IMR-90 (cell line): ENCODE results near the gene PRPF8. TPM values are rescaled to one million over a fixed set of nuclear protein-coding genes. Genes with fewer than 3 reads are reported as not detected.

ENCODE experiments used
- ATAC-seq: fragments of 200-7000 bp; cut with Tn5 transposase; 2 replicates; pipeline ENCODE4 v1.9.1; 2020; ENCODE audit warnings: low read depth, mild to moderate bottlenecking, moderate library complexity
- BruUV-seq: library from RNA; stranded (reverse); fragments of 400-500 nt; replicated peaks from 2 replicates; lab custom pipeline; 2021; lab: Mats Ljungman, UMichigan
- CTCF ChIA-PET: fragments of 300-600 bp; formaldehyde crosslinking; extraction: SDS; loops from one replicate; lab custom pipeline; 2021; ENCODE audit warnings: antibody characterized with exemption; lab: Yijun Ruan, JAX
- POLR2A ChIA-PET: fragments of 300-600 bp; sonication (Branson Sonifier 250); formaldehyde crosslinking; loops from one replicate; lab custom pipeline; 2022; ENCODE audit warnings: antibody characterized with exemption; ENCODE audit not compliant: unreplicated experiment; lab: Charles Lee
- DNase-seq: peaks from one replicate; pipeline ENCODE4 v3.0.0; 2013
- H2AFZ ChIP-seq: replicated peaks from 2 replicates; pipeline ENCODE3; 2013; ENCODE audit warnings: low read length, mild to moderate bottlenecking; ENCODE audit not compliant: poor library complexity
- H2AK5ac ChIP-seq: 2 replicates; pipeline ENCODE4 v1.6.1; 2013; ENCODE audit warnings: low read depth, low read length, inconsistent platforms
- H2AK9ac ChIP-seq: replicated peaks from 2 replicates; pipeline ENCODE3; 2013; ENCODE audit warnings: mild to moderate bottlenecking, low read depth, low read length, moderate library complexity; ENCODE audit not compliant: poor library complexity
- H2BK120ac ChIP-seq: 2 replicates; pipeline ENCODE4 v1.6.1; 2013; ENCODE audit warnings: low read depth, low read length, inconsistent platforms
- H2BK15ac ChIP-seq: 3 replicates; pipeline ENCODE4 v1.6.1; 2013; ENCODE audit warnings: low read depth, low read length, inconsistent platforms
- H2BK20ac ChIP-seq: 2 replicates; pipeline ENCODE4 v1.6.1; 2013; ENCODE audit warnings: low read depth, mild to moderate bottlenecking, inconsistent platforms, low read length, moderate library complexity
- H2BK5ac ChIP-seq: 2 replicates; pipeline ENCODE4 v1.6.1; 2013; ENCODE audit warnings: mild to moderate bottlenecking, low read depth, low read length, inconsistent platforms; ENCODE audit not compliant: poor library complexity, severe bottlenecking
- H3K14ac ChIP-seq: replicated peaks from 2 replicates; pipeline ENCODE4 v1.6.1; 2013; ENCODE audit warnings: low read depth, low read length, inconsistent platforms
- H3K18ac ChIP-seq: 2 replicates; pipeline ENCODE4 v1.6.1; 2013; ENCODE audit warnings: low read depth, low read length, control low read depth
- H3K23ac ChIP-seq: 2 replicates; pipeline ENCODE4 v1.6.1; 2013; ENCODE audit warnings: low read depth, low read length, inconsistent platforms
- H3K27ac ChIP-seq: 2 replicates; pipeline ENCODE4 v1.5.1; 2013; ENCODE audit warnings: mild to moderate bottlenecking, control low read depth, low read length; ENCODE audit not compliant: insufficient read depth
- H3K27me3 ChIP-seq: 2 replicates; pipeline ENCODE4 v1.6.1; 2013; ENCODE audit warnings: low read length; ENCODE audit not compliant: control insufficient read depth, insufficient read depth
- H3K36me3 ChIP-seq: 2 replicates; pipeline ENCODE4 v1.6.1; 2013; ENCODE audit warnings: low read length, mixed read lengths; ENCODE audit not compliant: control insufficient read depth, insufficient read depth
- H3K4ac ChIP-seq: 2 replicates; pipeline ENCODE4 v1.6.1; 2013; ENCODE audit warnings: low read depth, low read length, inconsistent platforms
- H3K4me1 ChIP-seq: 2 replicates; pipeline ENCODE4 v1.6.1; 2013; ENCODE audit warnings: low read length, mixed read lengths; ENCODE audit not compliant: control insufficient read depth, insufficient read depth
- H3K4me2 ChIP-seq: 2 replicates; pipeline ENCODE4 v1.6.1; 2013; ENCODE audit warnings: low read depth, mild to moderate bottlenecking, control low read depth, low read length, moderate library complexity
- H3K4me3 ChIP-seq: 2 replicates; pipeline ENCODE4 v1.5.1; 2013; ENCODE audit warnings: low read depth, mild to moderate bottlenecking, control low read depth, low read length, moderate library complexity; ENCODE audit not compliant: insufficient read depth
- H3K56ac ChIP-seq: 2 replicates; pipeline ENCODE4 v1.6.1; 2013; ENCODE audit warnings: low read length, inconsistent platforms; ENCODE audit not compliant: insufficient read depth; ENCODE audit errors: extremely low read depth
- H3K79me1 ChIP-seq, 2 experiments: 2 replicates each; pipeline ENCODE4 v1.6.1; 2013; ENCODE audit warnings: low read length in 2 of 2, inconsistent platforms in 1 of 2, low read depth in 1 of 2
- H3K9ac ChIP-seq: 2 replicates; pipeline ENCODE4 v1.6.1; 2013; ENCODE audit warnings: low read depth, low read length, control low read depth
- H3K9me1 ChIP-seq: 2 replicates; pipeline ENCODE4 v1.6.1; 2013; ENCODE audit warnings: low read length, inconsistent platforms; ENCODE audit not compliant: insufficient read depth
- H3K9me3 ChIP-seq: 2 replicates; pipeline ENCODE4 v1.6.1; 2013; ENCODE audit warnings: low read length; ENCODE audit not compliant: control insufficient read depth, insufficient read depth
- H4K20me1 ChIP-seq: 2 replicates; pipeline ENCODE4 v1.6.1; 2013; ENCODE audit warnings: low read length, inconsistent platforms; ENCODE audit not compliant: insufficient read depth
- H4K5ac ChIP-seq: 2 replicates; pipeline ENCODE4 v1.6.1; 2013; ENCODE audit warnings: mild to moderate bottlenecking, low read depth, low read length, control low read depth
- H4K8ac ChIP-seq, 2 experiments: 2 replicates each; pipeline ENCODE4 v1.6.1; 2013; ENCODE audit warnings: low read depth in 2 of 2, low read length in 2 of 2, control low read depth in 1 of 2, inconsistent platforms in 1 of 2
- H4K91ac ChIP-seq: 2 replicates; pipeline ENCODE4 v1.6.1; 2013; ENCODE audit warnings: low read depth, low read length, inconsistent platforms; ENCODE audit not compliant: insufficient read depth
- BHLHE40 ChIP-seq: fragments of 150-350 bp; IDR thresholded peaks from 2 replicates; pipeline ENCODE4 v1.6.1; 2016; ENCODE audit warnings: mild to moderate bottlenecking, low read depth, low read length
- CHD1 ChIP-seq: IDR thresholded peaks from 2 replicates; pipeline ENCODE4 v1.6.1; 2012; ENCODE audit warnings: low read depth, low read length, improper control_type of control experiment
- FOS ChIP-seq: fragments of 150-350 bp; IDR thresholded peaks from 2 replicates; pipeline ENCODE4 v1.6.1; 2016; ENCODE audit warnings: low read depth, low read length
- RCOR1 ChIP-seq: IDR thresholded peaks from 2 replicates; pipeline ENCODE4 v1.6.1; 2012; ENCODE audit warnings: mild to moderate bottlenecking, low read length, improper control_type of control experiment; ENCODE audit not compliant: insufficient replicate concordance
- RFX5 ChIP-seq: IDR thresholded peaks from 2 replicates; pipeline ENCODE4 v1.8.0; 2012; ENCODE audit warnings: low read depth, mild to moderate bottlenecking, low read length, moderate library complexity
- WGBS, 2 experiments: methylation state at CpG; one replicate each; pipeline versions ENCODE4 v1.1.5 to v1.1.7; 2013; ENCODE audit warnings: missing lambda C conversion rate in 2 of 2; ENCODE audit not compliant: insufficient read length in 1 of 2; ENCODE audit errors: extremely low coverage in 2 of 2; 5-methylcytosine and 5-hydroxymethylcytosine counted together
- dilution Hi-C: fragments of 300-500 bp; cut with HindIII; formaldehyde crosslinking; loops from one replicate; pipeline ENCODE4 v1.14.3; 2018; ENCODE audit warnings: low sequenced_read_pairs; ENCODE audit not compliant: unreplicated experiment
- in situ Hi-C: fragments of 300-500 bp; cut with MboI; formaldehyde crosslinking; loops from 3 replicates; pipeline ENCODE4 v1.14.3; 2019; ENCODE audit warnings: low sequenced_read_pairs, inconsistent platforms, mixed read lengths
- intact Hi-C: fragments of 100-400 bp; cut with micrococcal nuclease; formaldehyde crosslinking; loops from 2 replicates; pipeline ENCODE4 v1.10.0; 2022
- polyA plus RNA-seq, 3 experiments: library from polyadenylated mRNA; depleted of rRNA; stranded (reverse); fragments of >200 nt; gene quantifications; 2 replicates each; pipeline ENCODE4 v1.2.3, GENCODE V29; 2012; ENCODE audit warnings: low replicate concordance in 1 of 3
- total RNA-seq: library from RNA; depleted of rRNA; stranded (reverse); fragments of >200 nt; gene quantifications from 2 replicates; pipeline ENCODE4 v1.2.3, GENCODE V29; 2012
- TF ChIP-seq, protein P1 (sequence below): conservative IDR thresholded peaks from 2 replicates; pipeline ENCODE4 v1.5.1; 2012; ENCODE audit warnings: mild to moderate bottlenecking, low read depth, low read length, improper control_type of control experiment

PRPF8 gene
- total and polyA plus RNA-seq, 2 of the 4 experiments (the other 2 are of a cell fraction): 141 to 160 TPM

DNA sequence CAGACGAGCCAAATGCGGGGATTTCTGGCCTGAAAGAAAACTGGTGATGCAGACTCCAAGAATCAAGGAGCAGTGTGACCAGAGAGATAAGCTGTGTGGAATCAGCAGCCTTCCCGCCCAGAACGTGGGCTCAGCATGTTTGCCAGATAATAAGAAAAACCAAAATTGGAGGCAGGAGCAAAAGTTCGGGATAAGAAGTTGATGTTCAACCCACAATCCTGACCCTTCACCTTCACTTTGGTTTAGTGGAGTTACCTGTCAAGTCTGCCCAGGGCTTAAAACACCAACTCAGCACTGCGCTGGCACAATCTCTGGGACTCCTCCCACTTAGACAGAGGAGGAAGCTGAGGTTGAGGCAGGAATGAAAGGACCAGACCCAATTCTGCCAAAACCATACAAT is 59.1 kb downstream of the PRPF8 start:
- H2AK5ac ChIP-seq: no peak overlapping the region
- H3K9me3 ChIP-seq: no peaks in the 10 kb centered on the region
- no peak overlapping the region for H3K9ac ChIP-seq
- no peaks in the 10 kb centered on the region for H4K20me1 ChIP-seq
- no peak overlapping the region for H2BK120ac ChIP-seq
- H3K23ac ChIP-seq: no peak overlapping the region
- WGBS, 2 experiments: 100% methylated on average over 1 of the region's 6 CpGs; no CpG with 5 or more reads in 1 of the 2 experiments
- ATAC-seq (no peak), DNase-seq (no peak)
- no peak overlapping the region for H3K14ac ChIP-seq
- no peak overlapping the region for H2AFZ ChIP-seq
- H3K27ac ChIP-seq: no peak overlapping the region
- no peak overlapping the region for H2BK5ac ChIP-seq
- H3K9me1 ChIP-seq: no peaks in the 10 kb centered on the region
- H2BK15ac ChIP-seq: no peak overlapping the region
- H3K36me3 ChIP-seq: no peaks in the 10 kb centered on the region
- no TSS peak for BruUV-seq
- peaks cover 5% of the 10 kb centered on the region for H3K4me1 ChIP-seq
- no peak overlapping the region for H2BK20ac ChIP-seq
- dilution Hi-C loops (no loop called here), in situ Hi-C loops (no loop called here), intact Hi-C loops (loop anchor here (5.0 kb wide), 1 partner anchor 33 kb away; no protein-coding TSS in a partner anchor)
- H3K4ac ChIP-seq: no peak overlapping the region
- no peak for TF ChIP-seq BHLHE40
- no peak for TF ChIP-seq FOS
- TF ChIP-seq, protein P1, sequence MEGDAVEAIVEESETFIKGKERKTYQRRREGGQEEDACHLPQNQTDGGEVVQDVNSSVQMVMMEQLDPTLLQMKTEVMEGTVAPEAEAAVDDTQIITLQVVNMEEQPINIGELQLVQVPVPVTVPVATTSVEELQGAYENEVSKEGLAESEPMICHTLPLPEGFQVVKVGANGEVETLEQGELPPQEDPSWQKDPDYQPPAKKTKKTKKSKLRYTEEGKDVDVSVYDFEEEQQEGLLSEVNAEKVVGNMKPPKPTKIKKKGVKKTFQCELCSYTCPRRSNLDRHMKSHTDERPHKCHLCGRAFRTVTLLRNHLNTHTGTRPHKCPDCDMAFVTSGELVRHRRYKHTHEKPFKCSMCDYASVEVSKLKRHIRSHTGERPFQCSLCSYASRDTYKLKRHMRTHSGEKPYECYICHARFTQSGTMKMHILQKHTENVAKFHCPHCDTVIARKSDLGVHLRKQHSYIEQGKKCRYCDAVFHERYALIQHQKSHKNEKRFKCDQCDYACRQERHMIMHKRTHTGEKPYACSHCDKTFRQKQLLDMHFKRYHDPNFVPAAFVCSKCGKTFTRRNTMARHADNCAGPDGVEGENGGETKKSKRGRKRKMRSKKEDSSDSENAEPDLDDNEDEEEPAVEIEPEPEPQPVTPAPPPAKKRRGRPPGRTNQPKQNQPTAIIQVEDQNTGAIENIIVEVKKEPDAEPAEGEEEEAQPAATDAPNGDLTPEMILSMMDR: no peak
- no peak for TF ChIP-seq RFX5
- TF ChIP-seq CHD1: no peak
- TF ChIP-seq RCOR1: no peak
- no peak overlapping the region for H4K8ac ChIP-seq
- no peak overlapping the region for H2AK9ac ChIP-seq
- H3K56ac ChIP-seq: no peak overlapping the region
- peaks cover 8% of the 10 kb centered on the region; the same call in 1 of the 2 replicates for H3K27me3 ChIP-seq
- no peak overlapping the region for H3K4me2 ChIP-seq
- H3K18ac ChIP-seq: no peak overlapping the region
- H3K4me3 ChIP-seq: no peak overlapping the region
- no peak overlapping the region for H4K91ac ChIP-seq
- no peak overlapping the region for H4K5ac ChIP-seq
- POLR2A ChIA-PET: no interaction called here
- CTCF ChIA-PET: interaction anchor here (1.3 to 1.6 kb wide), 2 partner anchors 48 to 52 kb away, joined by 3 to 6 read pairs; no protein-coding TSS in a partner anchor
- no peaks in the 10 kb centered on the region for H3K79me1 ChIP-seq
